Measurements from ENCODE around the gene SNX5.

The SNX5 gene

DNA sequence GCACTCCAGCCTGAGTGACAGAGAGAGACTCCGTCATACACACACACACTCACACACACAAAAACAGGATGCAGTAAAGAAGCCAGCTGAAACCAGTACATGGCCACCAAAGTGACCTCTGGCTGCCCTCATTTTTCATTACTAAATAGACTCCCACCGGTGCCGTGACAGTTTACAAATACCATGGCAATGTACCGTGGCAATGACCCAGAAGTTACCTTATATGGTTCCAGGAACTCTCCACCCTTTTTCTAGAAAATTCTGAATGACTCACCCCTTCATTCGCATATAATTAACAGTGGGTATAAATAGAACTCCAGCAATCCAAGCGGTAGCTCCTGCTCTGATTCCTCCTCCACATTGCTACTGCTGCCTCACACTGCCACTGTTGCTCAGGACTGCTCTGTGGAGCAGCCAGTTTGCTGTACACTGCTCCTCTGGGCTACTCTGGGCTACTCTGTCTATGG is 57.7 kb downstream of the SNX5 start:
- DNase-seq, result no peak

DNA sequence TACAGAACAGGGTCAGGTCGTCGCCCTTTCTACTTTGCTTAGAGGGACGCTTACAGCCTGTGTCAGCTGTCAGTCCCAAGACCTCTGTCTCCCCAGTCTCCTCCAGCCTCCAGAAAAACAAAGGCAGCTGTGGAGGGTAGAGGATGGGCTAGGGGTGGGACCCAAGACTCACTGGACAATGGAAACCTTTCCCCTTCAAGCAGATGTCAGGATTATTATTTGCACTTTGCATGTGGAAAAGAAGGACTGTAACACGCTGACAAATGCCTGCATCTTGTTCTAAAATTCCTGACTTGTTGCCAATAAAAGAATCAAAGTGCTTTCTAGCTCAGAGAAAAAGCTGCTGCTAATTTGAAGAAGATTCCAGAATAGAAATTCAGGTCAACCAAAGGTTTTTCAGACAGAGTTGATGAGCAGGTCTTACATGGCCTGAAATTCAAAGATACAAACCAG is 58.7 kb downstream of the SNX5 start:
- no peak for DNase-seq

DNA sequence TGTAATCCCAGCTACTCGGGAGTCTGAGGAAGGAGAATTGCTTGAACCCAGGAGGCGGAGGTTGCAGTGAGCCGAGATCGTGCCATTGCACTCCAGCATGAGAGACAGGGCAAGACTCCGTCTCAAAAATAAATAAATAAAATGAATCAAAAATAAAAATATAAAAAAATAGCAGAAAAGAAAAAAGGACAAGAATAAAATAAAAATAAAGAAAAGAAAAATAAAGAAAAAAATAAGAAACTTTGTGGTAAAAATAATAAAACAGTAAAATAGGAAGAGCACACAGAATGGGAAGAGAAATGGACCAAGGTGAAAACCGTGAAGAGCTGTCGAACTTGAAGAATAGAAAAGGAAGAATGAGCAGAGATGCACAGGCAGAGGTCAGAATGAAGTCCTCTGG is 63.0 kb downstream of the SNX5 start:
- DNase-seq, result no peak

GRCh38 chr20:17904027-17904426 is 64.6 kb downstream of the SNX5 start:
- no peak for DNase-seq

- no peak for DNase-seq
These were observed 66.0 kb downstream of the SNX5 start for GRCh38 chr20:17902531-17903083.

DNA sequence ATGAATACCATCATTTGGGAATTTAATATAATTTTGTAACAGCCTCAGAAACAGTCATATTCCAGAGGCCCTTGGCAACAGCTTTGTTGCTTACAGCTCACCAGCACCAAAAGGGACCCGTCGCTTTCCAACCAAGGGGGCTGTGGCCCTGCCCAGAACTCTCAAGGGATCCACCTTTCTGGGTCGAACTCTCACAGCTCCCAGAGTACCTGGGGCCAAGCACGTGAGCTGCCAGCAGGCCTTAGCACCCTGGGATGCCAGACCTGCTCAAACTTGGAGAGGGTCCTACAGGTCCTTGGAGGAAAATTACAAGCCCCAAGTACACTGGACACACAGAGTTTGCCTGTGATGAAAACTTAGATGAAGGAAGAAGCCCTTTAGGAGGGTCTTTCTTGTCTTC is 66.6 kb downstream of the SNX5 start:
- no peak for DNase-seq

DNA sequence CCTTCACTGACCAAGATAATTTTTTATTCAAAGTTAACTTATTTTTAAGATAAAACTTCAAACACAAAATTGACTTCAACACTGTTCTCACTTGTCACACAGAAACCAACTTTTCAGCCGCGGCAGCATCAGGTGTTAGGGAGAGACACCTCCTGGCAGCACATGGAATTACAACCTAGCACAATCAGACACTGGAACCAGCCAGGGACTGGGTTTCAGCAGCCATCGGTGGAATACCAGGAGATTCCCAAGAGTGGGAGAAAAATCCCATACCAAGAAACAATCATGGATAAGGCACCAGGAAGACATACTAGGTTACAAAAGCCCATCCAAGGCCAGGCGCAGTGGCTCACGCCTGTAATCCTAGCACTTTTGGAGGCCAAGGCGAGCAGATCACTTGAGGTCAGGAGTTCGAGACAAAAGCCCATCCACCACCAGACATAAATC is 70.0 kb downstream of the SNX5 start:
- DNase-seq, result no peak

DNA sequence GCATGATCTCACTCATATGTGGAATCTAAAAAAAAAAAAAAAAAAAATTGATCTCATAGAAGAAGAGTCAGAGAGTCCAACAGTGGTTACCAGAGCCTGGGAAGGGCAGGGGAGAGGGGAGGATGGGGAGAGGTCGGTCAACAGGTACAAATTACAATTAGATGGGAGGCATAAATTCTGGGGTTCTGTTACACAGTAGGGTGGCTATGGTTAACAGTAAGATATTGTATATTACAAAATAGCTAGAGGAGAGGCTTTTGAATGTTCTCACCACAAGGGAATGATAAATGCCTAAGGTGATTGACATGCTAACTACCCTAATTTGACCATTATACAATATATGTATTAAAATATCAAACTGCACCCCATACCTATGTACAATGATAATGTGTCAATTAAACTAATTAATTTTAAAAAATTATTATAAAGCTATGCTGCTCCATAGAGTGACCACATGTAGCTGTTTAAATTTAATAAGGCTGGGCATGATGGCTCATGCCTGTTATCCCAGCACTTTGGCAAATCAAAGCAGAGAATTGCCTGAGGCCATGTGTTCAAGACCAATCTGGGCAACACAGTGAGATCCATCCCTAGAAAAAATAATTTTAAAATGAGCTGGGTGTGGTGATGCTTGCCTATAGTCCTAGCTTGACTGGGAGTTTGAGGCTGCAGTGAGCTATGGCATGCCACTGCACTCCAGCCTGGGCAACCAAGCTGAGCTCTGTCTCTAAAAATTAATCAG is 70.9 kb downstream of the SNX5 start:
- DNase-seq, result no peak

- no peak for DNase-seq
These were observed 71.7 kb downstream of the SNX5 start for GRCh38 chr20:17896771-17897369.

GRCh38 chr20:17896193-17896723 is 72.3 kb downstream of the SNX5 start:
- DNase-seq, result no peak

- no peak for DNase-seq
These were observed 72.9 kb downstream of the SNX5 start for GRCh38 chr20:17895641-17896171.

DNA sequence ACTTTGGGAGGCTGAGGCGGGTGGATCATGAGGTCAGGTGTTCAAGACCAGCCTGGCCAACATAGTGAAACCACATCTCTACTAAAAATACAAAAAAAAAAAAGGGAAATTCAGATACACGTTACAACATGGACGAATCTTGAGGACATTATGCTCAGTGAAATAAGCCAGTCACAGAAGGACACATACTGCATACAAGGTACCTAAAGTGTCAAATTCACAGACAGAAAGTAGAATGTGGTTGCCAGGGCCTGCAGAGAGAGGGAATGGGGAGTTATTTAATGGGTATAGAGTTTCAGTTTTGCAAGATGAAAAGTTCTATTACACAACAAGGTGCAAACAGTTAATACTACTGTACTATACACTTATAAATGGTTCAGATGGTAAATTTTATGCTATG is 75.1 kb downstream of the SNX5 start:
- no peak for DNase-seq

- DNase-seq, result no peak
These were observed 76.2 kb downstream of the SNX5 start for GRCh38 chr20:17892189-17892938.

All from NCI-H2107 (cell line).